CD4-positive, alpha-beta T cell treated with Interleukin-6 at 100 ng/mL for 8 hours (primary cell): ENCODE results near the gene PRLR.
"Not testable (repeated sequence)": the region's sequence is repeated elsewhere in the genome, so short reads cannot be mapped to it uniquely, and the experiment has no call there.

ENCODE experiments used
- DNase-seq: peaks from one replicate; pipeline ENCODE4 v3.0.0-alpha.2; 2020; ENCODE audit warnings: mixed read lengths, low spot score

PRLR gene

GRCh38 chr5:35073160-35073559 is 157.1 kb downstream of the PRLR start:
- no peak for DNase-seq

GRCh38 chr5:35069188-35069587 is 161.1 kb downstream of the PRLR start:
- no peak for DNase-seq

GRCh38 chr5:35067985-35068384 is 162.3 kb downstream of the PRLR start:
- DNase-seq = no peak

- no peak for DNase-seq
These were observed 164.0 kb downstream of the PRLR start for GRCh38 chr5:35066260-35066795.

GRCh38 chr5:35063414-35063813 is 166.9 kb downstream of the PRLR start:
- no peak for DNase-seq

- no peak for DNase-seq
These were observed 169.0 kb downstream of the PRLR start for GRCh38 chr5:35061211-35061770.

GRCh38 chr5:35060236-35060635 is 170.1 kb downstream of the PRLR start:
- DNase-seq = no peak

- no peak for DNase-seq
These were observed 171.0 kb downstream of the PRLR start for GRCh38 chr5:35059251-35059650.

- DNase-seq = no peak
These were observed 171.9 kb downstream of the PRLR start for GRCh38 chr5:35058374-35058788.

- no peak for DNase-seq
These were observed 173.6 kb downstream of the PRLR start for GRCh38 chr5:35056686-35057085.

GRCh38 chr5:35052838-35053237 is 177.4 kb downstream of the PRLR start:
- no peak for DNase-seq

GRCh38 chr5:35050541-35051126 is 179.7 kb downstream of the PRLR start:
- DNase-seq = no peak

- DNase-seq = no peak
These were observed 181.4 kb downstream of the PRLR start for GRCh38 chr5:35048910-35049309.

GRCh38 chr5:35047785-35048404 is 182.4 kb downstream of the PRLR start, which contains the start of gene AGXT2:
AGXT2 (minus strand) TSS chr5:35047949; CDS start chr5:35047892, 57 bp downstream.
- DNase-seq = no peak

- no peak for DNase-seq
These were observed 183.5 kb downstream of the PRLR start for GRCh38 chr5:35046774-35047173.

- DNase-seq = no peak
These were observed 185.0 kb downstream of the PRLR start for GRCh38 chr5:35045280-35045679.

GRCh38 chr5:35044649-35045048 is 185.6 kb downstream of the PRLR start:
- no peak for DNase-seq

- no peak for DNase-seq
These were observed 187.5 kb downstream of the PRLR start for GRCh38 chr5:35042781-35043180.

- no peak for DNase-seq
These were observed 189.0 kb downstream of the PRLR start for GRCh38 chr5:35041261-35041660.

- no peak for DNase-seq
These were observed 191.4 kb downstream of the PRLR start for GRCh38 chr5:35038891-35039290.

- DNase-seq = no peak
These were observed 193.8 kb downstream of the PRLR start for GRCh38 chr5:35036536-35036935.

- not testable (repeated sequence) for DNase-seq
These were observed 194.4 kb downstream of the PRLR start for GRCh38 chr5:35035929-35036328.

- no peak for DNase-seq
These were observed 195.0 kb downstream of the PRLR start for GRCh38 chr5:35035271-35035670.
